Skin of body (tissue), 2 donors: ENCODE data around the gene SOWAHA. TPM values are rescaled to one million over a fixed set of nuclear protein-coding genes. Genes with fewer than 3 reads are reported as not detected.
"Not testable (repeated sequence)": the region's sequence is repeated elsewhere in the genome, so short reads cannot be mapped to it uniquely, and the experiment has no call there.

Source experiments
- DNase-seq: peaks from one replicate; lab custom pipeline; 2025; lab: John Stamatoyannopoulos, UW
- total RNA-seq: library from RNA; depleted of rRNA; stranded (reverse); fragments of >200 nt; gene quantifications from one replicate; pipeline ENCODE4 v1.2.3, GENCODE V29; 2014

The SOWAHA gene
- total RNA-seq, 1 donor from 2014 or later, result 0.10 TPM

- DNase-seq, result no peak
Measured at GRCh38 chr5:132777209-132778069, 35.7 kb upstream of the SOWAHA start, which contains the start of gene SEPTIN8. TSS of gene SEPTIN8 (minus strand) at chr5:132777239. CDS start at chr5:132777137, 102 bp downstream.

GRCh38 chr5:132778129-132778528 lies 35.0 kb upstream of the SOWAHA start:
- no peak for DNase-seq

GRCh38 chr5:132778856-132779255 lies 34.2 kb upstream of the SOWAHA start:
- DNase-seq, result no peak

GRCh38 chr5:132779961-132780360 lies 33.1 kb upstream of the SOWAHA start:
- DNase-seq, result no peak

GRCh38 chr5:132780577-132780976 lies 32.5 kb upstream of the SOWAHA start:
- DNase-seq, result no peak

- DNase-seq, result no peak
Measured at GRCh38 chr5:132781029-132781428, 32.1 kb upstream of the SOWAHA start.

GRCh38 chr5:132782101-132782500 lies 31.0 kb upstream of the SOWAHA start:
- DNase-seq, result no peak

- no peak for DNase-seq
Measured at GRCh38 chr5:132785365-132785764, 27.7 kb upstream of the SOWAHA start.

GRCh38 chr5:132785864-132786263 lies 27.2 kb upstream of the SOWAHA start:
- no peak for DNase-seq

- no peak for DNase-seq
Measured at GRCh38 chr5:132787076-132787475, 26.0 kb upstream of the SOWAHA start.

GRCh38 chr5:132788508-132788907 lies 24.6 kb upstream of the SOWAHA start:
- no peak for DNase-seq

GRCh38 chr5:132788990-132789886 lies 23.9 kb upstream of the SOWAHA start:
- no peak for DNase-seq

GRCh38 chr5:132790201-132790865 lies 22.8 kb upstream of the SOWAHA start:
- no peak for DNase-seq

GRCh38 chr5:132791026-132791425 lies 22.1 kb upstream of the SOWAHA start:
- DNase-seq, result no peak

GRCh38 chr5:132797651-132798050 lies 15.5 kb upstream of the SOWAHA start:
- no peak for DNase-seq

- no peak for DNase-seq
Measured at GRCh38 chr5:132799392-132799791, 13.7 kb upstream of the SOWAHA start.

- no peak for DNase-seq
Measured at GRCh38 chr5:132800545-132800944, 12.6 kb upstream of the SOWAHA start.

- DNase-seq, result no peak
Measured at GRCh38 chr5:132802044-132802684, 10.9 kb upstream of the SOWAHA start.

GRCh38 chr5:132802685-132803066 lies 10.4 kb upstream of the SOWAHA start:
- not testable (repeated sequence) for DNase-seq

- not testable (repeated sequence) for DNase-seq
Measured at GRCh38 chr5:132804219-132804618, 8.9 kb upstream of the SOWAHA start.

GRCh38 chr5:132805872-132806271 lies 7.2 kb upstream of the SOWAHA start:
- DNase-seq, result not testable (repeated sequence)
